GM21423 (cell line): ENCODE measurements around the gene PHACTR2.
"Not testable (repeated sequence)": the region's sequence is repeated elsewhere in the genome, so short reads cannot be mapped to it uniquely, and the experiment has no call there.

Experiments used
- ATAC-seq: cut with Tn5 transposase; IDR thresholded peaks from one replicate; pipeline ENCODE4 v1.9.1; 2021; ENCODE audit warnings: mild to moderate bottlenecking, moderate library complexity; ENCODE audit not compliant: unreplicated experiment

Gene PHACTR2

DNA sequence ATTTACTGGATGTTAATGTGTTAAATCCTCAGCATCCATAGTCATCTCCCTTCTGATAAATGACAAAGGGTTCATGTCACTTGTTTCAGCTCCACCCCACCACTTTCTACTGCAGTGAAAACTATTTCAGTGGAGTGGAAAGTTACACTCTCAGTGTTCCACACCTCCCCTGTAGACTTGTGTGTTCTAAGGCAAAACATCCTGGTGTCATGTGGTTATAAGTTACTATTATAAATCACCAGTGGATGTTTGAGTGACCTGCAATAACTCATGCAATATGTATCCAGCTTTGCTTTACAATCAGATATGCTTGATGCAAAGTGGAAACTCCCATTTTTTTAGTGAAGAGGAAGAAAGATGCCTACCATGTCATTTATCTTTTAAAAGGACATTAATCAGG, 83.3 kb downstream of the PHACTR2 start:
- ATAC-seq, result no peak

DNA sequence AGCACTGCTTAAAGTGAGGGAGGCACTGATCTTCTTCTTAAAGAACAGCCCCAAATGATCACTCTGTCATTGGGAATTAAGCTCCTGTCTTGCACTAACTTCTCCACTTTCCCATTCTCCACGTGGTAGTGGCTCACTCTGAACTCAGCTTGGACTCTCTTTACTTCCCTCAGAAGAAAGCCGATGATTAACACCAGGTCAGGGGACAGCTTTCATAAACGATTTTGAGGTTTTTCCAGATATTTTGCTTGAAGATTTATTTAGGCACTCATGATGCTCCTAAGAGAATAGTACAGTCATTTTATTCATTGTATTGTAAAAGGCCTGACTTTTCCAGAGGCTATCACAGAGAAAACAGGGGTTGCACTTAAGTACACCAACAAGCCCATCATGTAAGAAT, 84.4 kb downstream of the PHACTR2 start:
- ATAC-seq, result no peak

DNA sequence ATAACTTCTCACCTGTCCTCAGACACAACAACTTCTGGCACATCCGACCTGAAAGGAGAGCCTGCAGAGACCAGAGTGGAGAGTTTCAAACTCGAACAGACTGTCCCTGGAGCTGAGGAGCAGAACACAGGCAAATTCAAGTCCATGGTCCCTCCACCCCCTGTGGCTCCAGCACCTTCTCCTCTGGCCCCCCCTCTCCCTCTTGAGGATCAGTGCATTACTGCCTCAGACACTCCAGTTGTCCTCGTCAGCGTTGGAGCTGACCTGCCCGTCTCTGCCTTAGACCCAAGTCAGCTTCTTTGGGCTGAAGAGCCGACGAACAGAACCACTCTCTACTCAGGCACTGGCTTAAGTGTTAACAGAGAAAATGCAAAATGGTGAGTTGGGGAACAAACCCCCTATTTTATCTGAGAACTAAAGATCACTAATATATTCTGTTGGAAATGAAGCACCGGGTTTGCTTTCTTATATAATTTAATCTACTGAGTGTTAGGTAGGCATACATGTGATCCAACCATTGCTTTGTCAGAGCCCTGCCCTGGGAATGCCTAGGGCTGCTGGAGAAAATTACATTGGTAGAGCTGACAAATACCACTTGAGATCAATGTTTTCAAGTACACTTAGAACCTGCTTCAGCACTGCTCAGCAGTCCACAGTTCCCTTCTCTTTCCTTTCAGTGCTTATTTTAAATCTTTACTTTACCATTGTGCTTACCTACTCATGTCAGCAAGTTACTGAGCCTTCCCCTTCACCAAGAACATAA, 87.8 kb downstream of the PHACTR2 start:
- ATAC-seq, result no peak

DNA sequence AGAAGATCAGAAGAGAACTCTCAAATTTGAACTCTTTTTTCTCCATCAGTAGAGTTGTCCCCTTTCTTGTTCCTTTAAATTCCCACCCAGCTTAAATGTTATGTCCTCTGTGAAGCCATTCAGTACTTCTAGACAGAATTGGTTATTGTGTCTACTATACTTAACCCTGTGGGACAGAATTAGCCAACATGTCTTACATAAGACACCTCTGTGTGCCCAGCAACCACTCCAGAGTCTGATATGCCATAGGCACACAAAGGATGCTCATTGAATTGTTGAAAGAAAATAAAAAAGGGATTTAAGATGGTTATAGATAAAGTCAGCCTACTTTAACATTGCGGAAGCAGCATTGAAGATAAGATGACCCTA, 88.4 kb downstream of the PHACTR2 start:
- ATAC-seq, result no peak

DNA sequence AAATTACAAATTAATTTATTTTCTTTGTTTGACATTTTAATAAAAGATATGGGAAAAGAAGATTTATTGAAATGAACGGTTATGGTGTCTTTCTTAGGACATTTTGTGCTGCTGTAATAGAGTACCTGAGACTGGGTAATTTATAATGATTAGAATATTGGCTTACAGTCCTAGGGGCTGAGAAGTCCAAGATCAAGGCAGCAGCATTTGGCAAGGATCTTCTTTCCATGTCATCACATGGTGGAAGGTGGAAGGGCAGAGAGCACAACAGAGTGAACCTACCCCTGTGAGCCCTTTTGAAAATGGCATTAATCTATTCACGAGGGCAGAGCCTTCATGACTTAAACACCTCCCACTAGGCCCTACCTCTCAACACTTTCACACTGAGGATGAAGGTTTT, 89.7 kb downstream of the PHACTR2 start:
- ATAC-seq, result no peak

DNA sequence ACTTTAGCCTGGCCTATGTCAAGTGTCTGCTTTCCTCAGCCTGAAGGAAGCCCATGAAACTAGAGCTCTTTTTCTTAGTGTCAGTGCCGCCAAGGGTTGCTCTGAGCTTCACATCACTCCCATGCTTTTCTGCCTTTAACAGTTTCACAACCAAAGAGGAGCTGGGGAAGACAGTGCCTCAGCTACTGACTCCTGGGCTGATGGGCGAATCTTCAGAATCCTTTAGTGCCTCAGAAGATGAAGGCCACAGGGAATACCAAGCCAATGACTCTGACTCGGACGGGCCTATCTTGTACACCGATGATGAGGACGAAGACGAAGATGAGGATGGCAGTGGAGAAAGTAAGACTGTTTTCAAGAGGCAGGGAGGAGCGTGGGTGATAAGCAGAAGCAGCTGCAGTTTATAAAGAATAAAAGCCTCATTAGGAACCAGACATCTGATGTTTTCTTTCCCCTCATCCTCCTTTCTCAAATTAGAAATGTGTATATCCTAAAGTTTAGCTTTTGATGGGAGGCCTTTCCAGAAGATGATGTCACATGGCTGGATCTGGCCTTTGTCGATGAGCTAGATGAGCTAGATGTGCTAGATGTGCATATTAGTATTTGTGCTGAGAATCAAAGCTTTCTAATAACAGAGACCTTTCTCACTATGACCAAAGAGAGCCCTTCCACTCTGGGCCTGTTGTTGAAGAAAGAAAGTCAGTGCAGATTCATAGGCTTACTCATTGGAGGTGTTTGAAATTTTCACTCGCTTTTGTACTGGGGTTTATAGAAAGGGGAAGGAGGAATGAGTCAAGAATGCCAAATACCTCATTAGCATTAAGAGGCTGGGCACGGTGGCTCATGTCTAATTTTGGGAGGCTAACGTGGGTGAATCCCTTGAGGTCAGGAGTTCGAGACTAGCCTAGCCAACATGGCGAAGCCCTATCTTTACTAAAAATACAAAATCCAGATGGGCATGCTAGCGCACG, 94.6 kb downstream of the PHACTR2 start:
- no peak for ATAC-seq

DNA sequence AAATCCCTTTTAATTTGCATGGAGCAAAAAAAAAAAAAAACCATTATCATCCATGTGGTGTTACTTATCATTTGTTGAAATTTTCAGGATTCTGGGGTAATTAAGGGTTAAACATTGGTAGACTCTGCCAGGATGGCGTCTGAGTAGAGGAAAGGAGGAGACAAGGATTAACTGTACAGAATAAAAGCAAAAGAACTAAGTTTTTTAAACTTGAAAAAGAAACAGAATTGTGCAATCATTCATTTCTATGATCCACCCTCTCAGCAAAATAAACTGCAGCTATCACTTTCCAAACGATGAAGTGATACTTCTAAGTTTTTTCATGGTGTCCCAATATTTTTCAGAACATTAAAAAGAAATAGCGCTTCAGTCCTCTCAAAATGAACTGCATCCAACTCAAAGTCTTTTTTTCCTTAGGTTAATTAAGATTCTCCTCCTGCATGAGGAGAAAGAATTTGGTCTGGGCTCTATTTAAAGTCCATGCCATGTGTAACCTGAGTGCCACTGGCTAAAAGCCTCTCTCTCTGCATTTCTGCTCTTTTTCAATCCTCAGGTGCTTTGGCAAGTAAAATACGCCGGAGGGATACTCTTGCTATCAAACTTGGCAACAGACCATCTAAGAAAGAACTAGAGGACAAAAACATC, 95.9 kb downstream of the PHACTR2 start:
- no peak for ATAC-seq

DNA sequence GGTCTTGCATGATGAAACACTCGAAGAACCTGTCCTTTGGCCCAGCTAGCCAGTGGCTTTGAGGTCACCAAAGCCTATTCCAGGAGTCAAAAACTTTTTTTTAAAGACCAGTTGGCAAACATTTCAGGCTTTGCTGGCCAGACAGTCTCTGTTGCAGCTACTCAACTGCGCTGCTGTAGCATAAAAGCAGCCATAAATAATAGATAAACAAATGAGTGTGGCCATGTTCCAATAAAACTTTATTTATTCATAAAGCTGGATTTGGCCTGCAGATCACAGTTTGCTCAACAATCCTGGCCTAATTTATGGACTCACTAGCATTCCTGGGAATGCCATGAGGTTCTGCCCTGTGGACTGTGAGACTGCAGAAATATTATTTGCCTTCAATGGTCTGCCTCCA, 96.6 kb downstream of the PHACTR2 start:
- no peak for ATAC-seq

DNA sequence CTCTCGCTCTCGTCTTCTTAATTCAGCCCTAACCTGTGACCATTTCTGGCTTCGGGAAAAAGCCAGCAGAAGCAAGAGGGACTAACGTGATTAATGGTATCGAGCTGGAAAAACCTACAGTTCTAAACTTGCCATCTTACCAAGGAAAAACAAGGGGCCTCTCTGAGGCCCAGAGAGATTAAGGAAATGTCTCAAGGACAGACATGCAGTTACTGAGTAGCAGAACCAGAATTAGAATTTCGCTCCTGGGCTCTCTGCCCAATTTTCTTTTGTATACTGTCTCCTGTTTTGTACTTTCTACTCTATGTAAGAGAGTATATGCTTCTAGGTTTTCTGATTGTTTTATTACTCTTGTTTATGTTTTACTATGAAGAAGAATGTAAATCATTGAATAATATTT, 97.6 kb downstream of the PHACTR2 start:
- no peak for ATAC-seq

DNA sequence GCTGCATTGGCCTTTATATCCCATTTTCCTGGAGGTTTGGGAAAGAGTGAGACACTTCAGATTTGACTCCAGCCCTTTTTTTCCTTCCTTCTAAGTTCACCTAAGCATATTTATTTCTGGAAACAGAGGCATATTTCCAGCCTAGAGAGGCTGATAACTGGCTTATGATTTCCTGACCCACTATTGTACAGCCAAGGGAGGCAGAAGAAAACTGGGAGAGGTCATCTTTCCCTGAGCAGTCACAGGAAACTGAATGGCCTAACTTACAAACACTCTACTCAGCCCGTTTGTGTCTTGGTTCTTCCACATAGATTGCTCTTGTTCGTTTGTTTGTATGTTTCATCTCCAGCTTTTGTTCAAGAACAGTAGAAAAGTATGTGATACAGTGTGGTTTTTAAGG, 101.2 kb downstream of the PHACTR2 start:
- no peak for ATAC-seq

DNA sequence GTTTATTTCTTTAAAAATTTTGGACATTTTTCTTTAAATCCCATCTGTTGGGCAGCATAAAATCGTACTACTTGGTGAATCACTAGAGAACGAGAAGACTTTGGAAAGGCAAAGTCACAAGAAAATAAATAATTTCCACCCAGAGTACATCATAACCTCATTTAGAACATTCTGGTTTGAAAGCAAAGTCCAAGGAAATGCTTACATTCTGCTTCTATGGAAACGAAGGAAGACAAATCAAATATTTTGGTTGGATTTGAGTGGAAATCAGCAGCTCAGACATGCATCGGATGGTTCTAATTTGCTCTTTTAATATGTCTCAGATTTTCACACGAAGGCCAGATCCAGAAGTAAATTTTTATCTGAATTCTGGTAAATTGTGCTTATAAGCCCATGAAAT, 104.7 kb downstream of the PHACTR2 start:
- no peak for ATAC-seq

DNA sequence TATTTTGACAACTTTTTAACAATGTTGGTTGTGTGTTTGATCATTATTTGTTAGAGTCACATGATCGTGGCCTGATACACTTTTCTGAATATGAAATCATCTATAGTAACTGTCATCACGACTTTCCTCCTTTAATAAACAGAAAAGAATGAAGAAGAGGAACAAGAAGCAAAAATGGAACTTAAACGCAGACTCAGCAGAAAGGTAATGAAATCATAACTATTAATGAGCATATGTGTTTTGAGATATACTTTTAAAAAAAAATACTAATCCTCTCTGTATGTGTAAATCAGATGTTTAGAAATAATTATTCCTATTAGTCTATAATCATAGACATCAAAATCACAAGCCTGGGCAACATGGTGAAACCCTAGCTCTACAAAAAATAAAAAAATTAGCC, 105.3 kb downstream of the PHACTR2 start:
- ATAC-seq, result no peak

DNA sequence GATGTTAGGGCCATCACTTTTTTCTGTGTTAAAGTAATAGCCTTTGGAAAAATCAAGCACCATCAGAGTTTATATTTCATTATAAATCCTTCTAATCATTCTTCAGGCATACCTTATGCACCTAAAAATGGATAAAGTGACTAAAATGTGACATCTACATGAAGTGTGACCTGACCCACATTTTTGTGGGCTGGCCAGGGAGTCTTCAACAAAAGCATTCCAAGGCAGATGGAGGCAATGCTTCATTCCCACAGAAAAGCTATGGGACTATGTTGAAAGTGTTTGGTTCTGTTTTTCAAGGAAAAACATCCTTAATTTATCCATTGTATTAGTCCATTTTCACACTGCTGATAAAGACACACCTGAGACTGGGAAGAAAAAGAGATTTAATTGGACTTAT, 106.6 kb downstream of the PHACTR2 start:
- ATAC-seq, result no peak

DNA sequence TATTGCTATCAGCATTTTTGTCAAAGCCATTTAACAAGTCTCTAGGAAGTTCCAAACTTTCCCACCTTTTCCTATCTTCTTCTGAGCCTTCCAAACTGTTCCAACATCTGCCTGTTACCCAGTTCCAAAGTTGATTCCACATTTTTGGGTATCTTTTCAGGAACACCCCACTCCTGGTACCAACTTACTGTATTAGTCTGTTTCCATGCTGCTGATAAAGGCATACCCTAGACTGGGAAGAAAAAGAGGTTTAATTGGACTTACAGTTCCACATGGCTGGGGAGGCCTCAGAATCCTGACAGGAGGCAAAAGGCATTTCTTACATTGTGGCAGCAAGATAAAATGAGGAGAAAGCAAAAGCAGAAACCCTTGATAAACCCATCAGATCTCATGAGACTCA, 108.6 kb downstream of the PHACTR2 start:
- not testable (repeated sequence) for ATAC-seq

DNA sequence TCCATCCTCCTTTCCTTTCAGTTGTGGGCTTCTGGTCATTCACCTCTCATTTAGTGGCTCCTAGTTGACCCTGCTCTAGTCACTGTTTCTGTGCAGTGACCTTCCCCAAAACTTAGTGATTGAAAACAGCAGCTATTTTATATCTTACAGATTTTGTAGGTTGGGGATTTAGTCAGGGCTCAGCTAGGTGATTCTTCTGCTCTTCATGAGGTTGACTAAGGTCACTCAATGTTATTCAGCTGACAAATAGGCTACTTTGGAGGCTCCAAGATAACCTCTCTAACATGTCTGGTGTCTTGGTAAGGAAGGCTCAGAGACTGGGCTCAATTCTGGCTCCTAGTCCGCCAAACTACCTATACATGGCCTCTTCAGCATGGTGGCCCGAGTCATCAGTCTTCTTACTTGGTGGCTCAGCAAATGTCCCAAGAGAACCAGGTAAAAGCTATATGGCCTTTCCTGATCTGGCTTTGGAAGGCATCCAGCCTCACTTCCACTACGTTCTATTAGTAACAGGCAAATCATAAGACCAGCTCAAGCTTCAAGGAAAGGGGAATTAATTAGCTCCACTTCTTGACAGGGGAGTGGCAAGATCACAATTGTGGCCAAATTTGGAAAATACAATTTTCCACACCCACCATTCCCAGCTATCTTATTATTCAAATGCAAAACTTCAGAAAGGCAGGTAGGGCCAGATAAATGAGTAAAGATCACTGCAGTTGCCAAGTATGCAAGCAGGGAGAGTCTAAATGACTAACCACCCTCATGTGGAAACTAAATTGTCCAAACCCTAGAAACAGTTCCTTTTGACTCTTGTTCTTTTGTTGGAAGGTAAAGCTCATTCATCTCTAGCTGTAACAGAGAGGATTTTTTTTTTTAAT, 114.9 kb downstream of the PHACTR2 start:
- ATAC-seq, result no peak

DNA sequence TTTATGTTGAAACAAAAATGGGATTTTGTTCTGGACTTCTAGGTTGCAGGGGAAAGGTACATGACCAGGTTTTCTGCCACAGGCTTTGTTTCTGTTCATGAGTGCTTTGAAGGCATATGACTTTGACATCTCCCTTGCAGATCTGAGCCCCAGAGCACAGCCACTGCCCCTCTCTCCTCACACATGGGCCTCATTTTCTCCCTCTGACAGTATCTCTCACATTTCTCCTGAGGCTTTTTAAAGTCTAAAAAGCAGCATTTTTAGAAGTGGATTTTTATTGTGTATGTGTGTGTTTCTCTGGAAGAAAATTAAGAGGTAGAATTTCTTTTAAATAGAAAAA, 115.5 kb downstream of the PHACTR2 start:
- ATAC-seq, result no peak

DNA sequence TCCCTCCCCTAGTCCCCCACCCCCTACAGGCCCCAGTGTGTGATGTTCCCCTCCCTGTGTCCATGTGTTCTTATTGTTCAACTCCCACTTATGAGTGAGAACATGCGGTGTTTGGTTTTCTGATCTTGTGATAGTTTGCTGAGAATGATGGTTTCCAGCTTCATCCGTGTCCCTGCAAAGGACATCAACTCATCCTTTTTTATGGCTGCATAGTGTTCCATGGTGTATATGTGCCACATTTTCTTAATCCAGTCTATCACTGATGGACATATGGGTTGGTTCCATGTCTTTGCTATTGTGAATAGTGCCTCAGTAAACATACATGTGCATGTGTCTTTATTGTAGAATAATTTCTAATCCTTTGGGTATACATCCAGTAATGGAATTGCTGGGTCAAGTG, 118.8 kb downstream of the PHACTR2 start:
- not testable (repeated sequence) for ATAC-seq

DNA sequence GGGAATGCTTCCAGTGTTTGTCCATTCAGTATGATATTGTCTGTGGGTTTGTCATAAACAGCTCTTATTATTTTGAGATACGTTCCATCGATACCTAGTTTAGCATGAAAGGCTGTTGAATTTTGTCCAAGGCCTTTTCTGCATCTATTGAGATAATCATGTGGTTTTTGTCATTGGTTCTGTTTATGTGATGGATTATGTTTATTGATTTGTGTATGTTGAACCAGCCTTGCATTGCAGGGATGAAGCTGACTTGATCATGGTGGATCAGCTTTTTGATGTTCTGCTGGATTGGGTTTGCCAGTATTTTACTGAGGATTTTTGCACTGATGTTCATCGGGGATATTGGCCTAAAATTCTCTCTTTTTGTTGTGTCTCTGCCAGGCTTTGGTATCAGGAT, 120.7 kb downstream of the PHACTR2 start:
- ATAC-seq, result not testable (repeated sequence)

DNA sequence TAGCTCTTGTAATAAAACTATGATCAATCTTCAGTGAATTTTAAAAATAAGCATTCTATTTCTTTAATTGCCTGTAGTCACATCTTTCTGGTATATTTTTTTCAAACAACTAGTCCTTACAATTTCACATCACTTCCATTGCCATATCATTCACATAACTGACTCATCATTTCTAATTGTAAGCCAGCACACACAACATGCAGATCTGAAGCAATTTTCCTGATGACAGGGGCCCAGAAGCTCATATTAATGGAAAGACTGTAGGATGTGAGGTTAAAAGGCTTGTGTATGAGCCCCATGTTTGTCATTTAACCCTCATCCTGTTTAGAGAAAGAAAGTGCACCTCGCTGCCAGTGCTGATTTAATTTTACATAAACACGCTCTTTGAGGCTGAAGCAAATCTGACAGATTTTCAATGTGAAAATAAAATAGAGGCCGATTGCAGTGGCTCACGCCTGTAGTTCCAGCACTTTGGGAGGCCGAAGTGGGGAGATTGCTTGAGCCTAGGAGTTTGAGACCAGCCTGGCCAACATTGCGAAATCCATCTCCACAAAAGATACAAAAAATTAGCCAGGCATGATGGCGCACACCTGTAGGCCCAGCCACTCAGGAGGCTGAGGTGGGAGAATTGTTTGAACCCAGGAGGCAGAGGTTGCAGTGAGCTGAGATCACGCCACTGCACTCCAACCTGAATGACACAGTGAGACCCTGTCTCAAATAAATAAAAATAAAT, 125.2 kb downstream of the PHACTR2 start:
- no peak for ATAC-seq
